ENCODE data around the gene GNG7. TPM values are rescaled to one million over a fixed set of nuclear protein-coding genes. Genes with fewer than 3 reads are reported as not detected.
A peak's percentile ranks its signal among the peaks of the same experiment; 100 is the strongest.
"Not testable (repeated sequence)": the region's sequence is repeated elsewhere in the genome, so short reads cannot be mapped to it uniquely, and the experiment has no call there.

The GNG7 gene
- total RNA-seq, 1 donor = 0.72 TPM

DNA sequence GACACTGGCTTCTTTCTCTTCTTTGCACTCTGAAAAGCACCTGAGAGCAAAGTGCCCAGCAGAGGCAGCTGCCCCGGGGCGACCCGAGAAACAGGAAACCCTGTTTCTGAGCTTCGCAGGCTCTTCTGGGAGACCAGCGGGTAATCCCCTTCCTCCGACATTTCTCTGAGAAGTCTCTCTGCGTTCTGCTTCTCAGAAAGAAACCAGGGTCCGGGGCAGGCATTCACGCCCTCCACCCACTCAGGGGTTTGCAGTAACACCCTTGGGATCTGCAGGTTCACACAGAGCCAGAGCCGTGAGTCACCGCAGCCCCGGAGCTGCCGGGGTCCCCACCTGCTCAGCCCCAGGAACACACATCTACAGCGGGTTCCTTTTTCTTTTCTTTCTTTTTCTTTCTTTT, 140.6 kb downstream of the GNG7 start:
- H3K4me2 ChIP-seq (ENCODE audit: insufficient read depth, low read length) = no peak overlapping the region
- TF ChIP-seq, protein P1, sequence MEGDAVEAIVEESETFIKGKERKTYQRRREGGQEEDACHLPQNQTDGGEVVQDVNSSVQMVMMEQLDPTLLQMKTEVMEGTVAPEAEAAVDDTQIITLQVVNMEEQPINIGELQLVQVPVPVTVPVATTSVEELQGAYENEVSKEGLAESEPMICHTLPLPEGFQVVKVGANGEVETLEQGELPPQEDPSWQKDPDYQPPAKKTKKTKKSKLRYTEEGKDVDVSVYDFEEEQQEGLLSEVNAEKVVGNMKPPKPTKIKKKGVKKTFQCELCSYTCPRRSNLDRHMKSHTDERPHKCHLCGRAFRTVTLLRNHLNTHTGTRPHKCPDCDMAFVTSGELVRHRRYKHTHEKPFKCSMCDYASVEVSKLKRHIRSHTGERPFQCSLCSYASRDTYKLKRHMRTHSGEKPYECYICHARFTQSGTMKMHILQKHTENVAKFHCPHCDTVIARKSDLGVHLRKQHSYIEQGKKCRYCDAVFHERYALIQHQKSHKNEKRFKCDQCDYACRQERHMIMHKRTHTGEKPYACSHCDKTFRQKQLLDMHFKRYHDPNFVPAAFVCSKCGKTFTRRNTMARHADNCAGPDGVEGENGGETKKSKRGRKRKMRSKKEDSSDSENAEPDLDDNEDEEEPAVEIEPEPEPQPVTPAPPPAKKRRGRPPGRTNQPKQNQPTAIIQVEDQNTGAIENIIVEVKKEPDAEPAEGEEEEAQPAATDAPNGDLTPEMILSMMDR (IDR thresholded peaks at IDR 0.05; ENCODE audit: extremely low read depth, low read depth, low read length) = no peak
- no peaks in the 10 kb centered on the region for H3K79me2 ChIP-seq (ENCODE audit: insufficient read depth, low read length)
- no peaks in the 10 kb centered on the region for H3K4me1 ChIP-seq (ENCODE audit: insufficient read depth, low read length)
- no peaks in the 10 kb centered on the region for H3K9me3 ChIP-seq (ENCODE audit: low read depth, low read length)
- DNase-seq (ENCODE audit: insufficient read length, low spot score, missing footprints) = no peak
- no peak overlapping the region for H3K27ac ChIP-seq (ENCODE audit: low read depth, low read length)
- H4K20me1 ChIP-seq (ENCODE audit: insufficient read depth, low read length) = no peaks in the 10 kb centered on the region
- no peaks in the 10 kb centered on the region for H3K27me3 ChIP-seq (ENCODE audit: insufficient read depth, low read length)
- H3K36me3 ChIP-seq (ENCODE audit: insufficient read depth, low read length) = no peaks in the 10 kb centered on the region
- H3K4me3 ChIP-seq (ENCODE audit: insufficient read depth, low read length) = no peak overlapping the region
- no peak overlapping the region for H2AFZ ChIP-seq (ENCODE audit: low read length)

DNA sequence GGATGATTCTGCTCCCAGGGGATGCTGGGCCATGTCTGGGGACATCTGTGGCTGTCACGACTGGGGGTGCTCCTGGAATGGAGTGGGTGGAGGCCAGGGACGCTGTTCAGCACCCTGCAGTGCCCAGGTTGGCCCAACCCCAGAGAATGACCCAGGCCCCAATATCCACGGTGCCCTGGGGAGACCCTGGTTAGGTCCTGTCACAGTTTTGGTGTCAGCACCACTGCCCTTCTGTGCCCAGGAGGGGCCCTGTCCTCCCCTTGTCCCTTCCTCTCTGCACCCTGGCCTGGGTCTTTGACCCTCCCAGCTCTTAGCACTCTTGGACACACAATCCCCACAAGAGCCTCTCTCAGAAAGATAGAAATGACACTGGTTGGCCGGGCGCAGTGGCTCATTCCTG, 141.3 kb downstream of the GNG7 start:
- H3K4me2 ChIP-seq (ENCODE audit: insufficient read depth, low read length) = no peak overlapping the region
- no peaks in the 10 kb centered on the region for H3K36me3 ChIP-seq (ENCODE audit: insufficient read depth, low read length)
- no peaks in the 10 kb centered on the region for H4K20me1 ChIP-seq (ENCODE audit: insufficient read depth, low read length)
- H3K9me3 ChIP-seq (ENCODE audit: low read depth, low read length) = no peaks in the 10 kb centered on the region
- peak; percentile 83 for DNase-seq (ENCODE audit: insufficient read length, low spot score, missing footprints)
- no peak overlapping the region for H2AFZ ChIP-seq (ENCODE audit: low read length)
- H3K79me2 ChIP-seq (ENCODE audit: insufficient read depth, low read length) = no peaks in the 10 kb centered on the region
- TF ChIP-seq, protein P1 (IDR thresholded peaks at IDR 0.05; ENCODE audit: extremely low read depth, low read depth, low read length) = no peak
- no peak overlapping the region for H3K4me3 ChIP-seq (ENCODE audit: insufficient read depth, low read length)
- no peaks in the 10 kb centered on the region for H3K4me1 ChIP-seq (ENCODE audit: insufficient read depth, low read length)
- no peak overlapping the region for H3K27ac ChIP-seq (ENCODE audit: low read depth, low read length)
- H3K27me3 ChIP-seq (ENCODE audit: insufficient read depth, low read length) = no peaks in the 10 kb centered on the region

DNA sequence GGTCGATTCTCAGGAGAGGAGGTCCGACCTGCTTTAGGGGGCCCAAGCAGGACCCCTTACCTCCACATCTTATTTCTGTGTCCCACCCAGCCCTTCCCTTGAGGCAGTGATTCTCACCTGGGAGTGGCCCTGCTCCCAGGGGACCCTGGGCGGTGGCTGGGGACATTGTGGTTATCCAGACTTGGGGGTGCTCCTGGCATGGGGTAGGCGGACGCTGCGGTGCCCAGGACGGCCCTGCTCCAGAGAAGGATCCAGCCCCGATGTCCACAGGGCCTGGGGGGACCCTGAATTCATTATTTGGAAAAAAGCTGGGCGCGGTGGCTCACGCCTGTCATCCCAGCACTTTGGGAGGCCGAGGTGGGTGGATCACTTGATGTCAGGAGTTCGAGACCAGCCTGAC, 142.1 kb downstream of the GNG7 start:
- Histone ChIP-seq H3K4me3 (ENCODE audit: insufficient read depth, low read length) (no peak overlapping the region), H2AFZ (ENCODE audit: low read length) (no peak overlapping the region), H3K79me2 (ENCODE audit: insufficient read depth, low read length) (no peaks in the 10 kb centered on the region), H3K4me1 (ENCODE audit: insufficient read depth, low read length) (no peaks in the 10 kb centered on the region), H3K9me3 (ENCODE audit: low read depth, low read length) (no peaks in the 10 kb centered on the region), H4K20me1 (ENCODE audit: insufficient read depth, low read length) (no peaks in the 10 kb centered on the region), H3K27ac (ENCODE audit: low read depth, low read length) (no peak overlapping the region), H3K36me3 (ENCODE audit: insufficient read depth, low read length) (no peaks in the 10 kb centered on the region), H3K27me3 (ENCODE audit: insufficient read depth, low read length) (no peaks in the 10 kb centered on the region), H3K4me2 (ENCODE audit: insufficient read depth, low read length) (no peak overlapping the region)
- TF ChIP-seq, protein P1 (IDR thresholded peaks at IDR 0.05; ENCODE audit: extremely low read depth, low read depth, low read length) = no peak
- no peak for DNase-seq (ENCODE audit: insufficient read length, low spot score, missing footprints)

DNA sequence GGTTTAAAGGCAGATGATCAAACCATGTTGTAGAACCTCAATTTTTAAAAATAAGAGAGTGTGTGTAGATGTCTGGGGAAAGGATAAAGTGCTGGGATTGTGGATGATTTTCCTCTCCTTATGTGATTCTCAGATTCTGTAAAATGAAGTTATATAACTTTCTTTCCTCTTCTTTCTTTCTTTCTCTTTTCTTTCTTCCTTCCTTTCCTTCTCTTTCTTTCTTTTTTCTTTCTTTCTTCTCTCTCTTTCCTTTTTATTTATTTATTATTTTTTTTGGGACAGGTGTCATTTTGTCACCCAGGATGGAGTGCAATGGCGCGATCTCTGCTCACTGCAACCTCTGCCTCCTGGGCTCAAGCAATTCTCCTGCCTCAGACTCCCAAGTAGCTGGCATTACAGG, 144.0 kb downstream of the GNG7 start:
- DNase-seq (ENCODE audit: insufficient read length, low spot score, missing footprints) = no peak
- TF ChIP-seq, protein P1 (IDR thresholded peaks at IDR 0.05; ENCODE audit: extremely low read depth, low read depth, low read length) = no peak
- Histone ChIP-seq H3K27me3 (ENCODE audit: insufficient read depth, low read length) (no peaks in the 10 kb centered on the region), H2AFZ (ENCODE audit: low read length) (no peak overlapping the region), H3K36me3 (ENCODE audit: insufficient read depth, low read length) (no peaks in the 10 kb centered on the region), H3K79me2 (ENCODE audit: insufficient read depth, low read length) (no peaks in the 10 kb centered on the region), H3K9me3 (ENCODE audit: low read depth, low read length) (no peaks in the 10 kb centered on the region), H3K4me2 (ENCODE audit: insufficient read depth, low read length) (no peak overlapping the region), H3K4me3 (ENCODE audit: insufficient read depth, low read length) (no peak overlapping the region), H4K20me1 (ENCODE audit: insufficient read depth, low read length) (no peaks in the 10 kb centered on the region), H3K4me1 (ENCODE audit: insufficient read depth, low read length) (no peaks in the 10 kb centered on the region), H3K27ac (ENCODE audit: low read depth, low read length) (no peak overlapping the region)

DNA sequence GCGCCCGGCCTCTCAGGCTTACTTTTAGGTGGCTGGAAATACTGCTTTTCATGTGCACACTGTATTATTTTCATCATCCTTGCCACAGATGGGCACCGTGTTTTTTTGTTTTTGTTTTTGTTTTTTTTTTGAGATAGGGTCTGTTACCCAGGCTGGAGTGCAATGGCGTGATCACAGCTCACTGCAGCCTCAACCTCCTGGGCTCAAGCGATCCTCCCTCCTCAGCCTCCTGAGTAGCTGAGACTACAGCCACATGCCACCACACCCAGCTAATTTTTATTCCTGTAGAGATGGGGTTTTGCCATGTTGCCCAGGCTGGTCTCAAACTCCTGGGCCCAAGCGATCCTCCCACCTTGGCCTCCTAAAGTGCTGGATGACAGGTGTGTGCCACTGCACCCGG, 144.4 kb downstream of the GNG7 start:
- H3K36me3 ChIP-seq (ENCODE audit: insufficient read depth, low read length); DNase-seq (ENCODE audit: insufficient read length, low spot score, missing footprints); H3K27me3 ChIP-seq (ENCODE audit: insufficient read depth, low read length); H4K20me1 ChIP-seq (ENCODE audit: insufficient read depth, low read length); H3K4me1 ChIP-seq (ENCODE audit: insufficient read depth, low read length); H3K9me3 ChIP-seq (ENCODE audit: low read depth, low read length); H3K27ac ChIP-seq (ENCODE audit: low read depth, low read length); H2AFZ ChIP-seq (ENCODE audit: low read length); H3K4me3 ChIP-seq (ENCODE audit: insufficient read depth, low read length); H3K4me2 ChIP-seq (ENCODE audit: insufficient read depth, low read length); H3K79me2 ChIP-seq (ENCODE audit: insufficient read depth, low read length): not testable (repeated sequence)

All from osteoblast (primary cell).